GM12892 (cell line): ENCODE results near the gene VWA2.

Experiments used
- DNase-seq: peaks from one replicate; pipeline ENCODE4 v3.0.0; 2011; ENCODE audit not compliant: insufficient read length
- FAIRE-seq: peaks from 2 replicates; lab custom pipeline; 2011; peaks lifted over from hg19 to GRCh38; lab: Jason Lieb, UNC
- POLR2A ChIP-seq: IDR thresholded peaks from 2 replicates; pipeline ENCODE4 v1.6.1; 2011; ENCODE audit warnings: low read depth, low read length, control low read depth
- POLR2AphosphoS5 ChIP-seq: IDR thresholded peaks from 2 replicates; pipeline ENCODE4 v1.6.1; 2011; ENCODE audit warnings: low read depth, low read length, control low read depth
- TAF1 ChIP-seq: IDR thresholded peaks from 2 replicates; pipeline ENCODE4 v1.6.1; 2011; ENCODE audit warnings: low read depth, mild to moderate bottlenecking, control low read depth, low read length, borderline replicate concordance

The VWA2 gene

DNA sequence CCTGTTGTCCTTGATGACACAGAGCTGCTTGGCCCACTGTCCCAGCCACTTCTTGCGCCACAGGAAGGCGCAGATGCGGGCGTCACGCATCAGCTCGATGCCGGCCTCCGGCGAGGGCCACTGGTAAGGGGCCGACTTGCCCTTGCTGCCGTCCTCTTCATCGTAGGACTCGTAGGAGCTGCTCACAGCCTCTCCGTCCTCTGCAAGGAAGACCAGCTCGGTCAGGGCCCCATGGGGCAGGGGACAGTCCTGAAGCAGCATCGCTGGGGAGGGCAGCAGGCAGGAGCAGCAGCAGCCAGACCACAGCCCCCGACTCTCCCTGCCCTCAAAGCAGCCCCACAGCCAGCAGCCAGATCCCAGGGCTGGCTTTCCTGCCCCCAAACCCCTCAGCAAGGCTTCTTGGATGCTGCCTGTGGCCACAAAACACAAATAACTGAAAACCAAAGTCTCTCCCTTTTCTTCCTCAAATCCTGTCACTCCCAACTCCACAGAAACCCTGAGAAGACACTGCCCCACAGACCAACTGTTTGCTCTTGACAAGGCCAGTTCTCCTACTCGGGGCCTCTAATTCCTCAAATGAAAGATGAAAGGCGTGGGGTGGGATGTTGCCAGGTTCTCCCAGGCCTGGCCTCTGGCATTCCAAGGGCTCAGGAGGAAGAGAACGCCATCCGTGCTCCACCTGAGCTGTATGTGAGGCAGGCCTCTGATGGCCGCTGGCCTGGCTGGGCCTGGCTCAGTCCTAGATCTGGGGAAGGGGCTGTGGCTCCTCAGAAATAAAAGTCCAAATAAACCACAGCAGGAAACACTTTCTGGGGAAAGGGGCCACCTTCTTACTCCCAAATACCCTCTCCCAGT, 76.7 kb downstream of the VWA2 start:
- no peak for TF ChIP-seq POLR2A
- no peak for TF ChIP-seq POLR2AphosphoS5
- TF ChIP-seq TAF1 = no peak
- DNase-seq (no peak), FAIRE-seq (no peak)

DNA sequence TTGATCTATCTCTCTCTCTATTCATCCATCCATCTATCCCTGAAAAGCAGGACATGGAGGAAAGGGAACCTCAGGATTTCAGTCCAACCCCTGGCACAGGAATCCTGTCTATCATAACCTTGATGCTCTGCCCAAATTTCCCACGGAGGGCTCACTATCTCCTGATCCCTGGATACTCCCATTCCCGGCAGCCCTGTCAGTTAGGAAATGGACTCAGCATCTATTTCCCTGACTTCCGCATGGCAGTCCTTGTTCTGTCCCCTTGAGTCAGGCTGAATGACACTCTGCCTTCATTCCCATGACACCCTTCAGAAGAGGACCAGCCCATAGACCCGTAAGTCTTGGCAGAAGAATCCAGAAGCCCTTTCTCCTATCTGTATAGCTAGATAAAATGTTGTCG, 77.7 kb downstream of the VWA2 start:
- no peak for TF ChIP-seq POLR2AphosphoS5
- no peak for TF ChIP-seq TAF1
- FAIRE-seq (no peak), DNase-seq (no peak)

DNA sequence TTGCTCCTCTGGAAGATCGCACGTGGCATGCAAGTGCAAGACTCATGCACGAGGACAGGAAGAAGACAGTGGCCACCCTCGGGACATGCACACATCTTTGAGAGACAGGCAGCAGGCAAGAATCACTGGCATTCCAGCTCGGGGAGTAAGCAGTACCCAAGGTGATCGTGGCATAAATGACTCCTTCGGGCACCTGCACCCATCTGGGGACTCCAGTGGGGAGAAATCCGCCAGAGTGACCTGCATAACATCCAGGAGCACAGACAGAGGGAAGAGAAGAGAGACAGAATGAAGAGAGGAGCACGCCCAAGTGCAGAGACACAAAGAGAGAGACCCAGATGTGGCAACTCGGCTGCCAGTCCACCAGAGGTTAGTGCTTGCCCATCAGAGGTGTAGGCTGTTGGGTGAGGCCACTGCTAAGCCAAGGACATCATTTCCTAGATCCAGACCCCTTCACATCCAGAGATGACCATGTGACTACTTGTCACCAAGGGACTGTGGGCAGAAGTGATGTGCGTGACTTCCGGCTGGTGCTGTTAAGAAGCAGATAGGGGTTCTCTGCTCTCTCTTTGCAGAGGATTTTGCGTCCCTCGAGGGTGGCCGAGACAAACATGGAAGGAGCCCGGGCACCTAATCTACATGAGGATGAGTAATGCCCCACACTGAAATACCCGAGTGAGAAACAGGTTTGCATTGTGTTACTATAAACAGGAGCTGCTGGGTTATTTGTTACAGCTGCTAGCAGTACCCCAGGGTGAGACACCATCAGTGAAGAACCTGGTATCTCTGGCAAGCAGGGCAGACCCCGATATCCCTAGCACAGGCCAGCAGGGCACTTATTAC, 80.6 kb downstream of the VWA2 start:
- TF ChIP-seq POLR2AphosphoS5 (no peak), TAF1 (no peak), POLR2A (no peak)
- no peak for FAIRE-seq

DNA sequence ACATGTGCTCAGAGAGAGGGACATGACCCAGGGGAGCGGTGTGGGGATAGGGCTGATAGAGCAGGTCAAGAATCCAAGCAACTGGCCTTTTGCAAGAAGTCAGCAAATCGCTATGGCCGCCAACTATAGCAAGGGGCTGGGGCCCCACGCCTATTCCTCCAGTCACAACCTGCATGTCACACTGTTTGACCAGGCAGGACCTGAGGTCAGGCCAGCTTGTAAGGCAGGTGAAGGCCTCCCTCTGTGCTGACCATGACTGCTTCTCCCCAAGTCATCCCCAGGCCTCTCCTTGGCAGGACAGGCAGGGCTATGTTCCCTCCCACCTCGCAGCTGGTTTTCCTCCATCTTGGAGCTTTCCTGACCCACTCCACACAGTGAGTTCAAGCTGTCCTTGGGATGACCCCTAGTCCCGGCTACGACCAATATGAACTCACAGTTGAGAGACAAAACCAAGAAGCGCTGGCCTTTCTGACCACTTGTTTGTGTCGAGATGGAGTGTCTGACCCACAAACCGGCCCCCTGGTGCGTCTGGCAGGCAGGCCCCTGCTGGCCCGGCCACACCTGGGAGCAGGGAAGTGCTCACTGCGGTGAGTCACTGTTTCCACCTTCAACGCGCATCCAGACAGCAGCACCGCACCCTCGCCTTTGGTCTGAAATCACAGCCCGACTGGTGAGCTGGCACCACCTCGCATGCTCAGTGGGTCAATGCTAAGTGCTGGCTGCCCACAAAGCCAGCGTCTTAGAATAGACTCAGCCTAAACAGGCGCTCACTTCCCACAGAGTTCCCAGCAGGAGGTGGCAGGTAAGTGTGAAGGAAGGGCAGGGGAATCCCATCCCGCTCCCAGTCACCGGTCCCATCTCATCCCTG, 81.4 kb downstream of the VWA2 start:
- TF ChIP-seq POLR2AphosphoS5 = no peak
- no peak for TF ChIP-seq TAF1
- no peak for TF ChIP-seq POLR2A
- FAIRE-seq (no peak), DNase-seq (no peak)

More for the DNA sequence above, 80.6 kb downstream of the VWA2 start:
- DNase-seq = no peak

DNA sequence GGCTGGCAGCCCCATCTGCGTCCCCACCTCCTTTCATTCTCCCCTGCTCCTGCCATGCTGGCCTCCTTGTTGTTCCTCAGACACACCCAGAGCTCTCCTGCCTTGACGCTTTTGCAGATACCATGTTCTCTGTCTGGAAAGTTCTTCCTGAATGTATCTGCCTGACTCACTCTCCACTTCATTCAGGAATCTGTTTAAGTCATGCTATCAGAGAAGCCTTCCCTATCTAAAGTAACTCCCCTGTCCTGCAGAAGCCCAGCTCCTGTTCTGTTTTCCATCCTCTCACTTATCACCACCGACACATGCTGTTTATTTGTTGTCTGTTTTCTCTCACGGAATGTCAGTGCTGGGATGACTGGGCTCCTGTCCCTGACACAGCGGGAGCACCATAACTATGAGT, 83.3 kb downstream of the VWA2 start:
- TF ChIP-seq POLR2A (no peak), POLR2AphosphoS5 (no peak), TAF1 (no peak)
- DNase-seq = no peak
- FAIRE-seq = no peak

DNA sequence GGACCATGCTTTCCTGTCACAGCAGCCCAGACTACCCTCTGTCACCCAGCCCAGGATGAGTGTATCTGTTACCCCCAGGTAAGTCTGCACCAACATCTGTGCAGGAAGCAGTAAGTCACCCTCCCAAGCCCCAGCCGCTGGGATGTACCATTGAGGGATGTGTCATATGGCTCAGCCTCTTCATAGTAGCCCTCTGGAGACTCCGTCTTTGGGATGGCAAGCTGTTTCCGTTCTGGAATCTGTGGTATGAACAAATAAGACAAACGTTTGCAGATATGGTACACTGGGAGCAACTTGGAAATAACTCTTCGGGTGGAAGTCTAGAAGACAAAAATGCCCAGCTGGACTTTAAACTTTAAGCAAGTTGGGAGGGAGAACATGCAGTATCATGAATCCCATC, 84.0 kb downstream of the VWA2 start:
- DNase-seq = no peak
- TF ChIP-seq TAF1 (no peak), POLR2A (no peak), POLR2AphosphoS5 (no peak)
- FAIRE-seq = no peak

DNA sequence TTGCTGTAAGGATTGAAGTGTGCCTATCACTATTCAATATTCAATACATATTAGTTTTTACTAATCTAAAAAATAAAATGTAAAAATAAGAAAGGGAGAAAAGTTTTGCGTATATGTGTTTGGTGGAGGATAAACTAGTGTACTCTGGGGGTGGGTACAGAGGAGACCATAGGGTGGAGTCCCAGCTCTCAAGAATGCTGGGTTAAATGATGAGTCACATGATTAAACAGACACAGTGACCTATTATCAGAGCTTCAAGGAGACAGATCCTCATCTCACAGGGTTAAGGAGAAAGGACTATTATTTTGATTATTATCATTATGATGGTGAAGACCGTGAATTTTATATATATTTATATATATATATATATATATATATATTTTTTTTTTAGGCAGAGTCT, 87.7 kb downstream of the VWA2 start:
- FAIRE-seq (no peak), DNase-seq (no peak)
- TF ChIP-seq POLR2AphosphoS5 (no peak), POLR2A (no peak), TAF1 (no peak)

DNA sequence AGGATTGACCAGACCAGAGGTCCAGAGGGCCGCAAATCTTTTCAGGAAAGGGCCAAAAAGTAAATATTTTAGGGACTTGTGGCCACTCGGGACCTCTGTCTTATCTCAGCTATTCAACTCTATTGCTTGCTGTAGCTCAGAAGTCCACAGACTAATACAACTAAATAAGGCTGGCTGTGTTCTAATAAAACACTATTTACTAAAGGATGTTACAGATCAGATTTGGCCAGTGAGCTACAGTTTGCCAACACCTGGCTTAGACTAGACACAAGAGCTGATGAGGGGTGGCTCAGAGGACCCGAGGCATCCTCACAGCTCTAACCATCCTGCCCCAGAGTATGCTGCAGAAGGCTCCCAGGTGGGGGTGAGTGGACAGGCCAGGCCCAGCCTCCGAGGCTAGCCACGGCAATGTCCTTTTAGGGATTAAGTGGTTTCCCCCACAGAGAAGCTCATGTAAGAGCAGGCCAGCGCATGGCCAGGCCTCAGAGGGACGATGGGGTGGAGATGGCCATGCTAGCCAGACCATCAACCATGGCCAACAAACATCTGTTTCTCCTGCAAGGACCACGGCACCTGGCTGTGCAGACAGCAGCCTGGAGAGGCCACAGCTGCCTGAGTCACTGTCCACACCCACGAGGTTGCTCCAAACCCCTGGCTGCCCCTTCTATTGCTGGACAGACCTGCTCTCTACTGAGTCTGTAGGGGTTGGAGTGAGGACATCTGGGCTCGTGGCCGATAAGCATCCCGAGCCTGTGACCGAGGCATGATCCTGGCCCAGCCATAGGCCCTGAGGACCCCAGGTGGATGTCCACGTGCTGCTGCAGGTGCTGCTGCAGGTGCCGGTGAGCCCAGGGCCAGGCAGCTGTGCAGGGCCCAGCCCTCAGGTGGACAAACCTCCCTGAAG, 88.7 kb downstream of the VWA2 start:
- no peak for FAIRE-seq
- no peak for TF ChIP-seq POLR2A
- TF ChIP-seq POLR2AphosphoS5 = no peak
- no peak for DNase-seq

DNA sequence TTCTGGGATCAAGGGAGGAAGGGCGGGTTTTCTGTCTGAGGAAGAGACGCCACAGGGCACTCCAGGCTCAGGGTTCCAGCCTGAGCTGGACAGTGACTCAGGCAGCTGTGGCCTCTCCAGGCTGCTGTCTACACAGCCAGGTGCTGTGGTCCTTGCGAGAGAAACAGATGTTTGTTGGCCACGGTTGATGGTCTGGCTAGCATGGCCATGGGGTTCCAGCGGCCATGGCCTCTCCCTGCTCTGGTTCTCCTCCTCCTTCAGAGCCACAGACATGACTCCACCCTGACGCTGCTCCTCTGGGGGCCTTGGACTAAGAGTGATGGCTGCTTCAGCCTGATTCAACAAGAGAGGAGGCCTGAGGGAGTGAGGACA, 89.4 kb downstream of the VWA2 start:
- no peak for DNase-seq
- FAIRE-seq = no peak
- no peak for TF ChIP-seq POLR2A
- no peak for TF ChIP-seq POLR2AphosphoS5

DNA sequence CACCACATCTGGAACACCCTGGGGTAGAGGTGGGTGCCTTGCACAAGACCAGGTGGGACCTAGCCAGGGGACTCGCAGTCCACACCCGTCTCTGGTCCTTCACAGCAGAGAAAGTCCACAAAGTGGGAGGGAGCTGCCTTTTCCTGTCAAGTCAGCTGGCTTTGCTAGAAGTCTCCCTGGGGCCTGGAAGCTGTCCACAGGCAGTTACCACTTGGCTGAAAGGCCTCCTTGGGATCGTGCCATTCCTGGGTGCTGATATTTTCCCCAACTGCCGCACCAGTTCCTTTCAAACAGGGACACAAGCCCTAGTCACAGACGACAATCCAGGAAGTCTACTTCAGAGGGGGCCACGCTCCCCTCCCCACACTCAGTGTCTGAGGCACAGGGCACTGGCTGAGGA, 89.8 kb downstream of the VWA2 start:
- no peak for FAIRE-seq
- TF ChIP-seq POLR2A (no peak), POLR2AphosphoS5 (no peak), TAF1 (no peak)
- DNase-seq = no peak
